Measurements from ENCODE around the gene GABRA4.

DNA sequence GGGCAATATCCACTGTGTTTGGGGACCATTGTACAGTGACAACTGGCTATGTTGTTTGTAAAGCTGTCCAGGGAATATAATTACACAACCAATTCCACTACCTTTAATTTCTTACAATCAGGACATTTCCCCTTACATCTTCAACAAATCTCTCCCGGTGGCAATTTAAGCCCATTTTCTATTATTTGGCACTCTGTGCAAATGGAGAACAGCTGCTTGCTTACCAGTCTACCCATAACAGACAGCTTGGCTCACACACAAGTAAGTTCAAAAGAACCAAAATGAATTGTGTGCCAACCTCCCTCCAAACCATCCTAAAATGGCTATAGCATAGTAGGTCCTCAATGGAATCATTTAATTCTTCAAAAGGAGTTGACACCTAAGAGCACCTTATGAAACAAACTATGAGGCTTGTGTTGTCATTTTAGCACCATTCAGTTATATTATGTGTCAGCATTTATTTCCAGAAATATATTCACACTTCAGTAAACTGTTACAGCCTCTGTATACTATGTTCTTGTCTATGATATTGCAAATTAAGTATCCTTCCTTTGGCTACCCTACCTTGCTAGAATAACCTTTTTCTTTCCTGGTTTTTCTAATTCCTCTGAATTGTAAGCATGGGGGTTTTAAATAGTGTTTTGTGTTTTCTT is 18.4 kb downstream of the GABRA4 start:
- TF ChIP-seq, protein P1, sequence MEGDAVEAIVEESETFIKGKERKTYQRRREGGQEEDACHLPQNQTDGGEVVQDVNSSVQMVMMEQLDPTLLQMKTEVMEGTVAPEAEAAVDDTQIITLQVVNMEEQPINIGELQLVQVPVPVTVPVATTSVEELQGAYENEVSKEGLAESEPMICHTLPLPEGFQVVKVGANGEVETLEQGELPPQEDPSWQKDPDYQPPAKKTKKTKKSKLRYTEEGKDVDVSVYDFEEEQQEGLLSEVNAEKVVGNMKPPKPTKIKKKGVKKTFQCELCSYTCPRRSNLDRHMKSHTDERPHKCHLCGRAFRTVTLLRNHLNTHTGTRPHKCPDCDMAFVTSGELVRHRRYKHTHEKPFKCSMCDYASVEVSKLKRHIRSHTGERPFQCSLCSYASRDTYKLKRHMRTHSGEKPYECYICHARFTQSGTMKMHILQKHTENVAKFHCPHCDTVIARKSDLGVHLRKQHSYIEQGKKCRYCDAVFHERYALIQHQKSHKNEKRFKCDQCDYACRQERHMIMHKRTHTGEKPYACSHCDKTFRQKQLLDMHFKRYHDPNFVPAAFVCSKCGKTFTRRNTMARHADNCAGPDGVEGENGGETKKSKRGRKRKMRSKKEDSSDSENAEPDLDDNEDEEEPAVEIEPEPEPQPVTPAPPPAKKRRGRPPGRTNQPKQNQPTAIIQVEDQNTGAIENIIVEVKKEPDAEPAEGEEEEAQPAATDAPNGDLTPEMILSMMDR (IDR thresholded peaks at IDR 0.05) = no peak
- TF ChIP-seq POLR2A (IDR thresholded peaks at IDR 0.05) = no peak
